C4-2B (cell line): ENCODE results near the gene INSIG2.

ENCODE experiments used
- H3K27ac ChIP-seq: fragments of 450-650 bp; 2 replicates; pipeline ENCODE4 v1.5.1; 2017
- CTCF ChIP-seq: fragments of 450-650 bp; conservative IDR thresholded peaks from 2 replicates; pipeline ENCODE4 v1.5.1; 2017; ENCODE audit warnings: mild to moderate bottlenecking
- ZFX ChIP-seq: fragments of 450-650 bp; IDR thresholded peaks from 2 replicates; pipeline ENCODE4 v1.6.1; 2017

Gene INSIG2

GRCh38 chr2:118088051-118089024 lies at the start of gene INSIG2:
INSIG2 (plus strand) TSS chr2:118088471; CDS start chr2:118096557, 8,086 bp downstream.
- TF ChIP-seq ZFX = no peak
- no peak for TF ChIP-seq CTCF
- H3K27ac ChIP-seq = peak within 1 kb of the TSS; percentile 75

GRCh38 chr2:118040891-118041290 lies 47.4 kb upstream of the INSIG2 start:
- H3K27ac ChIP-seq = no peak overlapping the region
- no peak for TF ChIP-seq ZFX
- no peak for TF ChIP-seq CTCF

DNA sequence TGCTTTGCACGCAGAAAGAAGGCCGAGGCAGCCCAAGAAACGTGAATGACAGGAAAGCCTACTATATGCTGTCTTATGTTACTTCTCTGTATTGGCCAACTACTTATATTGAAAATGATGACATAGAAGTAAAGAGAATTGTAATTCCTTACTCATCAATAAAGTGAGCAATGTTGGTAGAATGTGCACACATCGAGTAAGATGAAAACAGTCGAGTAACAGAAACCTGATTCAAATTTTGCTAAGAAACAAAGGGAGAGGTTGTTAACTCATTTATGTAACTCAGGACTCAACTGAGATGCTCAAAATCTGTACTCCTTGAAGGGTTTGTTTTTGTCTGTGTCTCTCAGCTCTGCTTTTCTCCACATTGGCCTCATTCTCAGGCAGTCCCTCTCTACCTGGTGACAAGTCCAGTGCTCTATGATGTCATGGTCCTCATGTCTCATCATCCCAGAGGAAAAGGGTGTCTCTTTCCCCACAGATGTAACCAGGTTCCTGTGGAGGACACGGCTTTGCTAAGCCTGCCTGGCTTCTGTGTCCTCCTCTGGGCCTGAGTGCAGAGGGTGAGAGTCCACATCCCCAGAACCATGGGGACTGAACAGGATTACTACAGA lies 44.1 kb upstream of the INSIG2 start:
- TF ChIP-seq ZFX (no peak), CTCF (no peak)
- H3K27ac ChIP-seq = no peak overlapping the region

- H3K27ac ChIP-seq = no peak overlapping the region
- no peak for TF ChIP-seq ZFX
- TF ChIP-seq CTCF = no peak
Observed at GRCh38 chr2:118044854-118045253, 43.4 kb upstream of the INSIG2 start.

GRCh38 chr2:118045286-118045685 lies 43.0 kb upstream of the INSIG2 start:
- TF ChIP-seq CTCF (no peak), ZFX (no peak)
- no peak overlapping the region for H3K27ac ChIP-seq

GRCh38 chr2:118046634-118047210 lies 41.5 kb upstream of the INSIG2 start:
- peak; percentile 74 for TF ChIP-seq CTCF
- no peak for TF ChIP-seq ZFX
- no peak overlapping the region for H3K27ac ChIP-seq

GRCh38 chr2:118047380-118047826 lies 40.9 kb upstream of the INSIG2 start:
- no peak overlapping the region for H3K27ac ChIP-seq
- TF ChIP-seq CTCF (no peak), ZFX (no peak)
